A673 (cell line): Measurements from ENCODE around the gene SLC2A9.

Experiments
- CTCF ChIP-seq: fragments of 300-800, 200-600 bp; sonication (generic); conservative IDR thresholded peaks from 2 replicates; pipeline ENCODE4 v1.5.1; 2017; ENCODE audit warnings: low read depth, mild to moderate bottlenecking, antibody characterized with exemption, low read length, moderate library complexity, mixed read lengths
- EZH2 ChIP-seq: fragments of 200-600 bp; sonication (generic); IDR thresholded peaks from 2 replicates; pipeline ENCODE4 v1.6.1; 2017; ENCODE audit warnings: borderline replicate concordance, low read depth, mild to moderate bottlenecking, mixed read lengths, antibody characterized with exemption, low read length; ENCODE audit not compliant: poor library complexity, severe bottlenecking

- TF ChIP-seq CTCF (no peak), EZH2 (no peak)
Observed at GRCh38 chr4:9984621-9985020, 36.7 kb downstream of the SLC2A9 start.
